T47D (cell line): Measurements from ENCODE around the gene CD27.
"Not testable (repeated sequence)": the region's sequence is repeated elsewhere in the genome, so short reads cannot be mapped to it uniquely, and the experiment has no call there.

Experiments used
- DNase-seq, 2 experiments: peaks; one replicate each; pipeline versions ENCODE4 v3.0.0 to v3.0.0-alpha.2; 2011 to 2012; ENCODE audit warnings: low read depth in 1 of 2, low spot score in 1 of 2
- JUND ChIP-seq: IDR thresholded peaks from 2 replicates; pipeline ENCODE4 v1.6.1; 2012; ENCODE audit warnings: low read depth
- in situ Hi-C: cut with HindIII; loops from 2 replicates; pipeline ENCODE4 v1.10.0; 2016; ENCODE audit warnings: low sequenced_read_pairs, low pct_unique_long_range_greater_than_20kb

The CD27 gene

GRCh38 chr12:6425590-6426531, 18.9 kb upstream of the CD27 start:
- no peak for DNase-seq
- no peak for TF ChIP-seq JUND
- in situ Hi-C loops: no loop called here

- no peak for DNase-seq
- in situ Hi-C loops: no loop called here
- TF ChIP-seq JUND: no peak
These were observed 17.7 kb upstream of the CD27 start for GRCh38 chr12:6426882-6427671.

DNA sequence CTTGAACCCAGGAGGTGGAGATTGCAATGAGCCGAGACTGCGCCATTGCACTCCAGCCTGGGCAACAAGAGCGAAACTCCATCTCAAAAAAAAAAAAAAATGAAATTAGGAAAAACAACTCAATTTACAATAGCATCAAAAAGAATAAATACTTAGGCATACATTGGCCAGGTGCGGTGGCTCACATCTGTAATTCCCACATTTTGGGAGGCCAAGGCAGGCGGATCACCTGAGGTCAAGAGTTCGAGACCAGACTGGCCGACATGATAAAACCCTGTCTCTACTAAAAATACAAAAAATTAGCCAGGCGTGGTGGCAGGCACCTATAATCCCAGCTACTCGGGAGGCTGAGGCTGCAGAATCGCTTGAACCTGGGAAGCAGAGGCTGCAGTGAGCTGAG, 17.0 kb upstream of the CD27 start:
- DNase-seq, in situ Hi-C loops: not testable (repeated sequence)

- in situ Hi-C loops: no loop called here
- no peak for TF ChIP-seq JUND
- no peak for DNase-seq
These were observed 16.4 kb upstream of the CD27 start for GRCh38 chr12:6428326-6428725.

DNA sequence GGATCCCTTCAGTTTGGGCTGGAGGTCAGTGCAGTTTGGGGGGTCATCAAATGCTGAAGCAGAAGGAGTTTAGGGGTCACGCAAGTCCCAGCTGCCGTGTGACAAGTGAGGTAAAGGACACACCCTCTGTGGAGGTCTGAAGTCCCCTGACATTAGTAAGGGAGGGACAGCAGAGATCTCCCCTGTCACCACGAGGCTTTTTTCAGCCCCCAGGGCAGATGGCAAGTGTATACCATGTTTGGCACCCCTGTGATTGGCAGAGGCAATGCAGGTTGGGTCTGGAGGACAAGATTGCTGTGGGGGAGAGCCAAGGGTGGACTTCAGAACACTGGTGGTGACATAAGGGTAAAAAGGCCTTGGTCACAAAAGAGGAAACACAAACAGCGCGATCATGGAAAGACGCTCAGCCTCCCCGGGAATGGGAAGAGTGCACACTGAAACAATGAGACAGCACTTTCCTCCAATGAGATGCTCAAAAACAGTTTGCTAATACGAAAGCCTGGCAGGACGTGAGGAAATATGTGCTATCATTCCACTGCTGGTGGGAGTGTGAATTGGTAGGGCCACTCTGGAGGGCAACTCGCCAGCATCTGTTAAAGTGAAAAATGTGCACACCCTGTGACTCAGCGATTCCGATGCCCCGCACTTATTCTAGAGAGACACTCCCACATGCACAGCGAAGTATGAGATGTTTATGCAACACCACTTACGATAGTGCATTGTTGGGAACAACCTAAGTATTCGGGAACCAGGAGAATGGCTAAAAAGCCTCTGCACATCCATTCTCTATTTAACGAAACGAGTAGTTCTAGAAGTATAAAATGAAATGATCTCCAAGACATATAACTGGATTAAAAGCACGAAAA, 14.4 kb upstream of the CD27 start:
- TF ChIP-seq JUND: no peak
- in situ Hi-C loops: no loop called here
- DNase-seq: peak; percentile 2 to 30

DNA sequence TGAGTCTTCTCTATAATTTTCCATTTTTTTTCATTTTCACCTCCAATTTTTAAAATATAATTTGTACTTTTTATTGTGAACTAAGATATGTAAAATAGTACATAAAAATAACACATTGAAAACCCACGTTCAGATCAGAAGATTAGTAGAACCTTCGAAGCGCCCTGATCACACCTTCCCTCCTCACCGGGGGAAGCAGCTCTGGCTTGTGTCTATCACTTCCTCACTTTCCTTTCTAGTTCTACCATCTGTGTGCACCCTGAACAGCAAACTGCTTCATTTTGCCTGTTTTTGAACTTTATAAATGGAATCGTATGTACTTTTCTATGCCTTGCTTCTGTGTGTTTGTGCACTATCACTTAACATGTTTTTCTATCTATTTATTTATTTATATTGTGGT, 11.8 kb upstream of the CD27 start:
- DNase-seq: no peak
- in situ Hi-C loops: no loop called here
- no peak for TF ChIP-seq JUND

GRCh38 chr12:6434205-6435140, 10.3 kb upstream of the CD27 start:
- DNase-seq: no peak
- in situ Hi-C loops: no loop called here
- no peak for TF ChIP-seq JUND

DNA sequence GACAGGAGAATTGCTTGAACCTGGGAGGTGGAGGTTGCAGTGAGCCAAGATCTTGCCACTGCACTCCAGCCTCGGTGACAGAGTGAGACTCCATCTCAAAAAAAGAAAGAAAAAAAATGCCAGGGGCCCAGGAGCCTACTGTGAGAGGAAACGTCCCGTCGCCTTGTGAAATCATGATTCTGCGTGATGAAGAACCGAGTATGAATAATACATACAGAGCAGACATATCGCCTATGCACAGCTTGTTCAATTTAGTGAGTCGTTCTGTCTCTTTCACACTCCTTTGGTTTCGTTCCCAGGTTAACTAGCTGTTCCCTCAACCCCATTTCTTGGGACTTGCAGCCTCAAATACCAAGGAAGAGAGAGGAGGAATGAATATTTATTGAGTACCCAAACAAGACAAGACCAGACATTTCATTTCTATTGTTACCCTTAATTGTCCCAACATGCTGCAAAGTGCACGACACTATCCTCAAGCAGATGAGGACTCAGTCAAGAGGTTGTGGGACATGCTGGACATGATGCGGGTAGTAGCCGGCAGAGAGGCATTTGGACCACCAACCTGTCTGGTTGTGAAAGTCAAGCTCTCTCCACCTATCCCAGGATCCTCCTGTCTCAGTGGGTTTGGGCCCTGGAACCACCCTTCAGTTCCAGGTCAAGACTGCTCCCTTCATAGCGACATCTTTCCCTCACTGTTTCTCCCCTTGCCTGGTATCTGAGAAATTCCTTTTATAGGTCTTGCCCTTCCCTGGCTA, 8.6 kb upstream of the CD27 start:
- in situ Hi-C loops: no loop called here
- TF ChIP-seq JUND: no peak
- no peak for DNase-seq

- TF ChIP-seq JUND: no peak
- no peak for DNase-seq
- in situ Hi-C loops: no loop called here
These were observed 7.2 kb upstream of the CD27 start for GRCh38 chr12:6437586-6437985.

GRCh38 chr12:6438345-6438744, 6.4 kb upstream of the CD27 start:
- no peak for TF ChIP-seq JUND
- in situ Hi-C loops: no loop called here
- DNase-seq: no peak

DNA sequence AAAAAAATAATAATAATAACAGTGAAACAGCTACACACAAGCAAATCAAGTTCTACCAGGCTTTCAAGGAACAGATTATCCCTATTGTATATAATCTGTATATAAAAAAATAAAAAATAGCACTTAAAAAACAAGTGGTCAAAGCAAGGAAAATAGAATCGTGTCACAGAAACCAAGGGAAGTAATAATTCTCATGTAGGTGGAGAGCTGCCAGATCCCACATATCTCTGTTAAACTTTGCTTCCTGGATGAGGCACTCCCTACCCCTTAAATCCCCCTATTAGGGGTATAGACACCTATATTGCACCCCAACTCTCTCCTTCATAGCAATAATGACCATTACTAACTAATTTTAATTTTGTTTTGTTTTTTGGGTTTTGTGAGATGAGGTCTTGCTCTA, 4.4 kb upstream of the CD27 start:
- no peak for DNase-seq
- in situ Hi-C loops: no loop called here
- TF ChIP-seq JUND: no peak
